GM21367 (cell line): ENCODE measurements around the gene ZNF625.
"Not testable (repeated sequence)": the region's sequence is repeated elsewhere in the genome, so short reads cannot be mapped to it uniquely, and the experiment has no call there.

Experiments used
- ATAC-seq: cut with Tn5 transposase; IDR thresholded peaks from one replicate; pipeline ENCODE4 v1.9.1; 2021; ENCODE audit not compliant: unreplicated experiment

Gene ZNF625

DNA sequence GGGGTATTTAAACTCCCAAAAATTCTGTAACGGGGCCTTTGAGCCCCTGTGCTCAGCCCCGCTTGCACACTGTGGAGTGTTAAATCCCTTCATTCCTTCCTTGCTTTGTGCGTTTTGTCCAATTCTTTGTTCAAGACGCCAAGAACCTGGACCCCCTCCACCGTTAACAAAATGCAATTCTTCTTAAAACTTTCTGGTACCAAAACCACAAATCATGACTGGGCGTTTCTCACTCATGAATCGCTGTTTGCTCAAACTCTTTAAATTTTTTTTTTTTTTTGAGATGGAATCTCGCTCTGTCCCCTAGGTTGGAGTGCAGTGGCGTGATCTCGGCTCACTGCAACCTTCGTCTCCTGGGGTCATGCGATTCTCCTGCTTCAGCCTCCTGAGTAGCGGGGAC lies 17.3 kb downstream of the ZNF625 start:
- no peak for ATAC-seq

DNA sequence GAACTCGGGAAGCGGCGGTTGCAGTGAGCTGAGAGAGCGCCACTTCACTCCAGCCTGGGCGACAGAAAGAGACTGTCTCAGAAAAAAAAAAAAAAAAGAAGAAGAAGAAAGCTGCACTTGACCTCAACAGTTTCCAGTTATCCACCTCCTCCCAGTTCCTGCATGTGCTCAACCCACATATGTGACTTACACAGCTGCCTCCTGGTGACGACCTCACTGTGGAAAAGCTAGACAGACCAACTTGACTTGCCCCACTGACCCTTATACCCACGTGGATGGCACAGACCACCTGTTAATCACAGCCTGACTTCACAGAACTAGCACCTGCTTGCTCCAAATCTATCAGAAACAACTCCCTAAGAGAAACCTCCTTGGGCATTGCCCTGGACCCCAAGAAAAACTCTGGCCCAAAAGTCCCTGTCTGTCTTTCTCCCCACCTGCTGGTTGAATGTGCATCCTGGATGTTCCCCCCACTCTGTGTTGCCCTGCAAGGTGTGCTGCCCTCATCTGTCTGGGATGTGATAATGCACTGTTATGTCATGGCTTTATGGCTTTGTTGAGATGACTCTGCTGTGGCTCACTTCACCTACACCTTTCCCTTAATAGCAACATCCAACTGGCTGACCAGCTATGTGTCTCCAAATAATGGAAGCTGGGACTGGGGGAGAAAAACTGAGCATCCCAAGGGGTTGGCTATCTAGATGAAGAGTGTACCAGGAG lies 19.2 kb downstream of the ZNF625 start:
- ATAC-seq, result no peak

DNA sequence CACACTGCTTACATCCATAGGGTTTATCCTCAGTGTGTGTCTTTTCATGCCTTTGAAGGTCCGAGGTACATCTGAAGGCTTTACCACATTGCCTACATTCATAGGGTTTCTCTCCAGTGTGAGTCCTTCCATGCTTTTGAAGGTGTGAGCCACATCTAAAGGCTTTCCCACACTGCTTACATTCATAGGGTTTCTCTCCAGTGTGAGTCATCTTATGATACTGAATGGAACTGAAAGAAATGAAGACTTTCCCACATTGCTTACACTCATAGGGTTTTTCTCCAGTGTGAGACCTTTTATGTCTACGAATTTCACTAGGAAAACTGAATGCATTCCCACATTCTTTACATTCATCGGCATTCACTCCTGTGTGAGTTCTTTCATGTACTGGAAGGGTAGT lies 23.5 kb downstream of the ZNF625 start:
- ATAC-seq, result no peak

DNA sequence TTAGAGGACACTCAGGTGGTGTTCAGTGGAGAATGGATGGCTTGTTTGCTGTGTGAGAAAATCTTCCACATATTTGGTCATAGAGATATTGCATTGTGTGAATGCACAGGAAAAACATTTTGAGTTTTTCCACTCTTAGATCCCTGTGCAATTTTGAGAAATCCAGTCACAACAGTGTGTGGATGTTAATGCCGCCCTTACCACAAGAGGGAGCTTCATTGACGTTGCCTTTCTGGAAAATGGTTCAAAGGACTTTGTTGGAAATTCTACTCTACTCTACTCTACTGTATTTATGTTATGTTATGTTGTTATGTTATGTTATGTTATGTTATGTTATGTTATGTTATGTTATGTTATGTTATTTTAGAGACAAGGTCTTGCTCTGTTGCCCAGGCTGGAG lies 29.8 kb downstream of the ZNF625 start:
- no peak for ATAC-seq

DNA sequence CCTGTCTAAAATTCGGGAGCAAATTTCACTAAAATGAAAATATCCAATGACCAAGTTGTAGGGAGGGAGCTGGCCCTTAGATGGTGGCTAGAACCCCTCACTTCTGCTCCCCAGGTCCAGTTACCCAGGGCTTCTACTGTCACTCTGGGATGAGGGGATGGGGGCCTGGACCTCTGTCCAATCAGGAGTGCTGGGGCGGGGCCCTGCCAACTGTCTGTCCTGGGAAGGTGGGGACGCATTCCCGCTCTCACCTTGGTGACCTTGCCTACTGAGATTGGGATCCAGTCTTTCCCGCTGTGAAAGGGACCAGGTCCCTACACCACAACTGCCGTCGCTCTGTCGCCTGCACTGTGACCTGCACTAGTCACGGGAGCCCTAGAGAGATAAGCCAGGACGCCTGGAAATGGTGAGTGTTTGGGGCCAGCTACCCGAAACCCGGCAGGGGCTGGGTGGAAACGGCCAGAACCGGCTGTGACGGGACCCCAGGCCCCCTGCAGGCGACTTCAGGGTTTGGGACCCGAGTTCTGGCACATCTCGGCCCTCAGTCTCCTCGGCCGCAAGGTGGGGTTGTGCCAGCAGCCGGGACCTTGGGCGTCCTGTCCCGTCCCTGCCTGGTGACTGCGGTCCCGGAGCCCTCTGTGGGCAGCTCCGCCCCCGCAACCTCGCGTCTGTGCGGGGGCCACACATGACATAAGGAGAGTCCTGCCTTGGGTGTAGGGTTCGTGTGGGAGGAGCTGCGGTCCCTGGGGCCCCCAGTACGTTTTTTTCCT lies 39.1 kb downstream of the ZNF625 start:
- no peak for ATAC-seq

DNA sequence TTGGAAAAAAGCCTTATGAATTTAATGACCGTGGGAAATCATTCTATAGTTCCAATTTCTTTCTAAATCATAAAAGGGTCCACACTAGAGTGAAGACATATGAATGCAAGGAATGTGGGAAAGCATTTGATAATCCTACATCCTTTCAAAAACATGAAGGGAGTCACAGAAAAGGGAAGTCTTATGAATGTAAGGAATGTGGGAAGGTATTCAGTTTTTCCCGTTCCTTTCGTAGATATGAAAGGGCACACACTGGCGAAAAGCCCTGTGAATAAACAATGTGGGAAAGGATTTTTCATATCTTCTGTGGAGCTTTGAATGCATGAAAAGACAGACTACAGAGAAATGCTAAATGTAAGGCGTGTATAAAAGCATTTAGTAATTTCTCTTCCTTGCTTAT lies 43.4 kb downstream of the ZNF625 start:
- no peak for ATAC-seq

DNA sequence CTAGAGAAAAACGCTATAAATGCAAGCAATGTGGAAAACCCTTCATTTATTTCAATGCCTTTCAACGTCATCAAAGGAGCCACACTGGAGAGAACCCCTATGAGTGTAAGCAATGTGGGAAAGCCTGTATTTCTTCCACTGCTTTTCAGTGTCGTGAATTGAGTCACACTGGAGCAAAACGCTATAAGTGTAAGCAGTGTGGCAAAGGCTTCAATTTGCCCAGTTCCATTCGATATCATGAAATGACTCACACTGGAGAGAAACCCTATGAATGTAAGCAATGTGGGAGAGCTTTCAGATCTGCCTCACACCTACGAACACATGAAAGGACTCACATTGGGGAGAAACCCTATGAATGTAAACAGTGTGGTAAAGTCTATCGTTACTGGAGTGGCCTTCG lies 43.8 kb downstream of the ZNF625 start:
- ATAC-seq, result no peak

DNA sequence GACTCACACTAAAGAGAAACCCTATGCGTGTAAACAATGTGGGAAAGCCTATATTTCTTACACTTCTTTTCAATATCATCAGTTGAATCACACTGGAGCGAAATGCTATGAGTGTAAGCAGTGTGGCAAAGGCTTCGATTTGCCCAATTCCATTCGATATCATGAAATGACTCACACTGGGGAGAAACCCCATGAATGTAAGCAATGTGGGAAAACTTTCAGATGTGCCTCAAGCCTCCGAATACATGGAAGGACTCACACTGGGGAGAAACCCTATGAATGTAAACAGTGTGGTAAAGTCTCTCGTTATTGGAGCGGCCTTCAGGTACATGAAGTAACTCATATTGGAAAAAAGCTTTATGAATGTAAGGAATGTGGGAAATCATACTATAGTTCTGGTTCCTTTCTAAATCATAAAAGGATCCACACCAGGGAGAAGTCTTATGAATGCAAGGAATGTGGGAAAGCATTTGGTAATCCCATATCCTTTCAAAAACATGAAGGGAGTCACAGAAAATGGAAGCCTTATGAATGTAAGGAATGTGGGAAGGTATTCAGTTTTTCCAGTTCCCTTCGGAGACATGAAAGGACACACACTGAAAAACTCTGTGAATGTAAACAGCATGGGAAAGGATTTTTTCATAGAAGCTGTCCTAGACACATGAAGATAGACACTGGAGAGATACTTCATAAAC lies 44.4 kb downstream of the ZNF625 start:
- no peak for ATAC-seq

DNA sequence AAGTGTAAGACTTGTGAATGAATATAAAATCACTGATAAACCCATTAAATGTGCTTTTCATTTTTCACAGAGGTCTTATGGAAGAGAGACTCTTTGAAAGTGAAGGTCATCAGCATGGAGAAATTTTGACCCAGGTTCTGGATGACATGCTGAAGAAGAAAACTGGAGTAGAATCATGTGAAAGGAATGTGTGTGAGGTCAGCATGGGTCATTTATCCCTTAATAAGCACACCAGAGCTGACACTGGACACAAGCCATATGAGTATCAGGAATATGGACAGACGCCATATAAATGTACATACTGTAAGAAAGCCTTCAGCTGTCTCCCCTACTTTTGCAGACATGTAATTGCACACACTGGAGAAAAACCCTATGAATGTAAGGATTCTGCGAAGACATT lies 45.4 kb downstream of the ZNF625 start:
- ATAC-seq, result no peak

DNA sequence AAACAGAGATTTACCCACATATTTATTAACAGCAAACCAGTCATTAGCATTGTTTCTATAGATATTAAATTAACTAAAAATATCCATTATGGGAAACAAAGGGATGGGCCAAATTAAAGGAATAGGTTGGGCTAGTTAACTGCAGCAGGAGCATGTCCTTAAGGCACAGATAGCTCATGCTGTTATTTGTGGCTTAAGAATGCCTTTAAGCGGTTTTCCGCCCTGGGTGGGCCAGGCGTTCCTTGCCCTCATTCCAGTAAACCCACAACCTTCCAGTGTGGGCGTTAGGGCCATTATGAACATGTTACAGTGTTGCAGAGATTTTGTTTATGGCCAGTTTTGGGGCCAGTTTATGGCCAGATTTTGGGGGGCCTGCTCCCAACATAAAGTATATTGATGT lies 52.6 kb downstream of the ZNF625 start:
- not testable (repeated sequence) for ATAC-seq

DNA sequence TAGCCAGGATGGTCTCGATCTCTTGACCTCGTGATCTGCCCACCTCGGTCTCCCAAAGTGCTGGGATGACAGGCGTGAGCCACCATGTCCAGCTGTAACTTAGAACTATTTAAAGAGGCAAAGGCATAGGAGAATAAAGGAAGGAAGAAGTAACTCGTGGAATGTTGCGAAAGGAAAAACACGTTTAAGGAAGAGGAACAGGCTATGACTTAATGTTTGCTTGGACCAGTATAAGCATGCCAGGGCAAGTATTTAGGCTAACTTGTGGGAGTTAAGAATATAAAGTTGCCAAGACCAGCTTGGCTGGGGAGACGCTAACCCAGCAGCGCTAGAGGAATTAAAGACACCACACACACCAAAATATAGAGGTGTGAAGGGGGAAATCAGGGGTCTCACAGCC lies 58.5 kb downstream of the ZNF625 start:
- ATAC-seq, result no peak

DNA sequence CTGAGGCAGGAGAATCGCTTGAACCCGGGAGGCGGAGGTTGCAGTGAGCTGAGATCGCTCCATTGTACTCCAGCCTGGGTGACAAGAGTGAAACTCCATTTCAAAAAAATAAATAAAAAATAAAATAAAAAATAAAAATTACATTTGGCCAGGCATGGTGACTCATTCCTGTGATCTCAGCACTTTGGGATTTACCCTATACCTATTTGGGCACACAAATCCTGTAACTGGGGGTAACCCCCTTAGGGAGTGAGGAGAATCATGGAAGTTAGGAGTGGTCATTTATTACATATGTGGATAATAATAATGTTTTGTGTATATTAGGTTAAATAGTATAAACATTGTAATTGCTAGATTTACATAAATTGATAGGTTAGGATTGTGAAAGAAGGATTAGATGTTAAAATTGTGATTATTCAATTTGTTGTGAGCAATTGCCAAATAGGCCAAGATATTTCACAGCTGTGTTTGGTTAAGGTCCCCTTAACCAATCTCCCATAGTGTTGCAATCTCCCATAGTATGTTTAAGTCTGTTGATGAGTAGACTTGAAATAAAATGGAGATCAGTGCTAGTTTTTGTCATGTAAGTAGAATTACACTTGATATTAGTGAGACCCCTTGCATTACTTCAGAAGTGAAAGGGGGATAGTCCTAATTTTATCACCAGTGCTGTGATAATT lies 61.3 kb downstream of the ZNF625 start:
- ATAC-seq, result no peak
